GM19463 (cell line): ENCODE data around the gene STARD3.
A peak's percentile ranks its signal among the peaks of the same experiment; 100 is the strongest.

Experiments
- ATAC-seq: cut with Tn5 transposase; IDR thresholded peaks from one replicate; pipeline ENCODE4 v1.9.1; 2021; ENCODE audit warnings: mild to moderate bottlenecking, moderate library complexity; ENCODE audit not compliant: unreplicated experiment

STARD3 gene

DNA sequence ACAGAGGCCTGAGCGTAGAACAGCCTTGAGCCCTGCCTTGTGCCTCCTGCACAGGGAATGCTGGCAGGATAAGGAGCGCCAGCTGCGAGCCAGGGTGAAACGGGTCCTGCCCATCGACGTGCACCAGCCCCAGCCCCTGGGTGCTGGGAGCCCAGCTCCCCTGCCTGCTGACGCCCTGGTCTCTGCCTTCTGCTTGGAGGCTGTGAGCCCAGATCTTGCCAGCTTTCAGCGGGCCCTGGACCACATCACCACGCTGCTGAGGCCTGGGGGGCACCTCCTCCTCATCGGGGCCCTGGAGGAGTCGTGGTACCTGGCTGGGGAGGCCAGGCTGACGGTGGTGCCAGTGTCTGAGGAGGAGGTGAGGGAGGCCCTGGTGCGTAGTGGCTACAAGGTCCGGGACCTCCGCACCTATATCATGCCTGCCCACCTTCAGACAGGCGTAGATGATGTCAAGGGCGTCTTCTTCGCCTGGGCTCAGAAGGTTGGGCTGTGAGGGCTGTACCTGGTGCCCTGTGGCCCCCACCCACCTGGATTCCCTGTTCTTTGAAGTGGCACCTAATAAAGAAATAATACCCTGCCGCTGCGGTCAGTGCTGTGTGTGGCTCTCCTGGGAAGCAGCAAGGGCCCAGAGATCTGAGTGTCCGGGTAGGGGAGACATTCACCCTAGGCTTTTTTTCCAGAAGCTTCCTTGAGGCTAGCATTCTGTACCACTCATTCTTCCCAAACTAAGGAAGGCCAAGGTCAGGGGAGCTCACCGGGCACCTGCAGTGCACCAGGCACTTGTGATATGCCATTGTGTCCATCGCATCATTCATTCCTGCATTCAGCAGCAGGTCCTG is 33.2 kb downstream of the STARD3 start:
- no peak for ATAC-seq

DNA sequence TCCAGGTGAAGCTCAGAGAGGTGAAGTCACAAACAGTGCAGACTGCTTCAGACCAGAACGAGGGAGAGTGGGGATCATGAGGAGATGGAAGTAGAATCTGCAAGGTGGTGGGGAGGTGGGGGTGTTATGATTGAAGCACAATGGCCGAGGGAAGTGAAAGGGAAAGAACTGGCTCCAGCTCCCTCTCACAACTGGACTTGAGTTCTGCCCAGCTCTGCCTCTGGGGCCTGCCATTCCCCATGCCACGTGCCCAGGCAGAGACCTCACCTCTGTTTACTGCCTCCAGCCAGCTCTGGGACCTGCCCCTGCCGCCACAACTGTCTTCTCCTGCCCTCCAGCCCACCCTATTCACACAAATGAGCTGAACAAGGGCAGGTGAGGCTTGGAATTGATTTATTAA is 33.8 kb downstream of the STARD3 start:
- no peak for ATAC-seq

DNA sequence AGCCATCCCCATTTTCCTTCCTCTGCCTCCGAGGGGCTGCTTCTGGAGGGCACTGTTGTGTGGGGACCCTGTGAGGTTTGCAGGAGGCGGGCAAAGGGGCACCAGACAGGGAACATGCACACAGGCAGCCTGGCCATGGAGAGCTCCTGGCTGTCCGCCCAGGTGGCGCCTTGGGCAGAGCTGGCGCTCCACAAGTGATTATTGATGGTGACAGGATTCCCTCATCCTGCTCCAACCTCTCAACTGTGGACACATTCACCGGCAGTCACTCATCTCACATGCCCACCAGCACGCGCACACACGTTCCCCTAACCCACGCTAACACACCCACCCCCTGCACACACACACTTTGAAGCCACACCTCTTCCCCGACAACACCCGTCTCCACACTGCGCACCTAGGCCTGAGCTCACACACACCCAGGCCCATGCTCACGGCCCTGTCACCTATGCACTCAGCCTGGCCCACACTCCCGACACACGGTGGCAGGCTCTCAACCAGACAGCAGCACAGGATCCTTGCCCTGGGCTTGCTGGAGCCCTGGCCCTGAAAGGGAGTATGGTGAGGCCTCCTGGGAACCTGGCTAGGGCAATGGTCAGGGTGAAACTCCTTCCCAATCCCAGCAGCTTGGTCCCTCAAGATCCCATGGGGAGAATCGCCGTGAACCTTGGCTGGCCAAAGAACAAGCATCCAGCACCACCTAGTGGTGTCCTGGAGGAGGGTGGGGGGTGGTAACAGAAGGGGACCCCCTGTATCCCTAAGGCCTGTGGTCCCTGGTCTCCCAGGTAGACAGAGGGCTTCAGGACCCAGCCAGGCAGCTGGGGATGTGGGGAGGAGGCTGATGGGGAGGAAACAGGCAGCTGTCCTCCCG is 34.9 kb downstream of the STARD3 start:
- no peak for ATAC-seq

DNA sequence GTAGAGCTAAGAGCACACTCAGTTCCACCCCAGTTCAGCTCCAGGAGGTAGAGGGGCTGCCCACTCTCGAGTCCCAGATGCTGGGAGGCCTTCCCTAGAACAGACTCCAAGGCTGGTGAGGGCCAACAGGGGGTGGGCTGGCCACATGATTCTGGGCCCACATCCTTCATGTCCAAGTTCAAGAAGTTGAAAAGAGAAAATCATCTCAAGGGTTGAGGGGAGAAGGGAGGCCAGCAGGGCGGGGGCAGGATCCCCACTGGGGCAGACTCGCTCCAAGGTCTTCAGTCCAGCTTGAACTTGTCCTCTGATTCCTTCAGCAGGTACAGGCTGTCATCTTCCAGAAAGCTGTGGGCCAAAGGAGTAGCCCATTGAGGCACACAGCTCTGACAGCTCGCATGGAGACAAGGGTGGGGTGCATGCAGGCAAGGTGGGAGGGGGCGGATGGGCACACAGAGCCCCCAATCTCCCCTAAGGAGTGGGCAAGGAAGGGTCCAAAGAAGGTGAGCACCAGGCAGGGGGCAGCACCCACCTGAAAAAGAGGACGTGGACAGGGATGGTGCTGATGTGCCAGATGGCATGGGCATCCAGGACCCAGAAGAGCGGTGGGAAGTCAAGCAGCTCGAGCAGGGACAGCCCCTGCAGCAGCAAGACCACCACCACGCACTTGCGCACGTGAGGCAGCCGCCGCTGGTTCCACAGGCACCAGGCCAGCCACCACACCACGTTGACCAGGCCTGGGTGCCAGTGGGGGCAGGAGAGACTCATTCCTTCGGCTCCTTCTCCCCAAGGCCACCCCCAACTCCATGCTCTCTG is 35.8 kb downstream of the STARD3 start:
- ATAC-seq: no peak

DNA sequence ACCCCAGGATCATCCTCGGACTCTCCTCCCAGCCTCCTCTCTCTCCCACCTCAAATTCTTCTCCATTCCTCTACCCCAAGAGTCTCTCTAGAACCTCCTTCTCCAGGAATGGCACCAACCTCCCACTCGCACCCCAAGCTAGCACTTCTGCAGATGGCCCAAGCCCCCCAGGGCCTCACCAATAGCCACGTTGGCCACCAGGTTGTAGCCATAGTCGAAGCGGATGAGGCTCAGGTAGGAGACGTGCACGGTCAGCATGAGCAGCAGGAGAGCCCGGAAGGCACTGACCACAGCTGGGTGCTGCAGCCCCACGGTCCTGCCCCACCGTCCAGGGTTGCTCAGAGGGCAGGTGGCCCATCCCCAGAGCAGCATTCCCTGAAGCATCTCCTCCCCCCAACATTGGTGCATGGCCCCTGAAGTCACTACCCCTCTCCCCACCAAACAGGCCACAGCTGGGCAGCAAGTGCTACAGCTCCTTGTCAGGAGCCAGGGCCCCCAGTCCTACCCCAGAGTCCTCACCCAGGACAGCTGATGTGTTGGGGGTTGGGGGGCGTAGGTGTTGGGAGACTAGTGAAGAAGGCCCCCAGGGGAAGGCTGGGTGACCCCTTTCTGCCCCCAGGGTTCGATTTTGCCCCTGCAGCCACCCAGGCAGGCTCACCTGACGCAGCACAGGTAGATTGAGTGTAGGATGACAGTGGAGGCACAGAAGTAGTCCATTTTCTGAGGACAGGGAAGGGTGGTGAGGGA is 36.6 kb downstream of the STARD3 start:
- ATAC-seq: no peak

DNA sequence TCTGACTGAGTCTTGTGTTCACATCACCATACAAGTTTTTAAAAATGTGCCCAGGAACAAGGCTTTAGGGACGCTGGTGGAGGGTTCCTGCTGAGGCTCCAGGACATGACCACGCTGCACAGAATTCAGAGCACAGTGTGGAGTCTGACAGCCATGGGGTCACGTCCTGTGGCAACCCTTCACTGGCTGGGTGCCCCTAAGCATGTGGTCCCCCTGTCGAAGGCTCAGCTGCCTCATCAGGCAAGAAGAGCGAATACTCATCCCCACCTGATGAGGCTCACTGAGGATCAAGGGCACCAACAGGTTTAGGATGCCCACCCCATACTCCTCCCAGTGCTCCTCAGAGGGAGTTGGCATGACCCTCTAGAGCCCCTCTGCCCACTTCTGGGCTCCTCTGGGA is 37.2 kb downstream of the STARD3 start:
- no peak for ATAC-seq

DNA sequence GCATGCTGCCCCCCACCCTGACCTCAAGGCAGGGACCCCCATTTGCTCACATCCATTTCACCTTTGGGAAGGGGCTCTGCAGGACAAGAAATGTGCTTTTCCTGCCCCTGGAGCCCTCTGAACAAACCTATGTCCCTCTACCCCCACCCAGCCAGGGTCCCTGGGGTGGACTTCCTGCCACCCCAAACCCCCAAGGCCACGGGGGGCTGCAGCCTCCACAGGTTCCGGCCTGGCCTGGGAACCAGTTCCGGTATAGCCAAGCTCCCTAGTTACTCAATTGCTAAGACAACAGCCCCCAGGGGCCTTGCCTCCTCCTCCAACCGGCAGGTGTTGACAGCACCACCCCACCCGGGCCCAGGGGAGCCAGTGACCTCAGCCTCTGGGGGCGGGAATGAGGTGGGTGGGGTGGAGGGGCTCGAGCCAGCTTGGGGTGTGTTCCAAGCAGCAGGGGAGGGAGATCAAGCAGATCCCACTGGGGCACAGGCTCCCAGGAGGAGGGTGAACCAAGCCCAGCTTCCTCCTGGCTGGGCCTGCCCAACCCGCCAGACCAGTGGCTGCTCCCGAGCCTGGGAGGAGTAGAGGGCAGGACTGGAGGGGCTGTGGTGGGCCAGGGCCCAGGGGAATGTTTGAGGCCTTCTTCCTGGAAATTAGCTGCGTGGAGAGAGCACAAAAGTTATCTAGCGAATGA is 37.9 kb downstream of the STARD3 start:
- peak; percentile 59 for ATAC-seq

DNA sequence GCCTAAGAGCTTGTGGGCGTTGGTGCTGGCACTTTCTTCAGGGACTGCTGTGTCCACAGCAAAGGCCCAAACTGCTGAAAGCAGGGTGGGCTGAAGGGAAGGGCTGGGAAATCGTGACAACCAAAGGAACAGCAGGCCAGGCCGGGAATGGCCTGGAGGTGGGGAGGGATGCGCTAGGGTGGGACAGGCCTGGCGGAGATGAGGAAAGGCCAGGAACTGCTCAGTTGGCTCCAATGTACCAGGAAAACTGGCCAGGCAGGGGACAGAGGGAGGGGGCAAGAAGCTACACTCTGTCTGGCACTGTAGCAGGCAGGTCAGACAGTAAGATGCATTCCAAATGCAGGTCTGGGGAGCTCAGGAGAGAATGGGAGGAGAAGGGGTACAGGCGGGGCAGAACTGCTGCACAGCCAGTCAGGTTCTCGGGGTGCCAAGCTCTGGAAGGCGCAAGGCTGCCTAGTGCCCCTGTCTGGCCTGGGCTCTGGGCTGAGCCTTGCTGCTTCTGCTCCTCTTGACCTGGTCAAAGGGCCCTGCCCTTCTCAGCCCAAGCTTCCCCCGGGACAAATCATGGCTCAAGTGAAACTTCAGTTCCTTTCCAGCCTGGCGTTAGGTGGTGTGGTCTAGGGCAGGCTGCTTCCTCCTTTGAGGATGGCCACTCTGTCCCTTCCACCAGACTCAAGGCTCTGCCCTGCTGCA is 38.6 kb downstream of the STARD3 start:
- ATAC-seq: no peak

DNA sequence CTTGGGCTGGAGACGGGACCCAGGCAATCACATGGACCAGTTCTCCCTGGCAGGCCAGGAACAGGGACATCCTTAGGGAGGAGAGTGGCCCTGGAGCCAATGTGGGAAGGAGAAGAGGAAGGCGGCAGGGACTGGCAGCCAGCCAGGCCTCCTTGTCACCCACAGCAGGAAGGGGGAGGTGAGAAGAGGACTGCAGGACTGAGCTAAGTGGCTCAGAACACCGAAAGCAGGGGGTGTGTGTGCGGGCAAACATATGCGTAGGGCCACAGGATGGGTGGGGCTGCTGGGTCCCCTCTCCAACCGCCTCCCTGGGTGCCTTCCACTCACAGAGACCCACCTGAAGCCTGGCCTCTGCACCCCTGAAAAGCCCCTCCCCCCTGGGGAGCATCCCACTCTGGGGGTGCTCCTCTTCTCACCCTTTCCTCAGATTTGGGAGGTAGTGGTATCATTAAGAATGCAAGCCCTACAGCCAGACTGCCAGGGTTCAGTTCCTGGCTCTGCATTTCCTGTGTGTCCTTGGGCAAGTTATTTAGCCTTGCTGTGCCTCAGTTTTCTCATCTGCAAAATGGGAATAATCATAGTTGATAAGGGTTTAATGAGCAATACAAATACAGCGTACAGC is 39.4 kb downstream of the STARD3 start:
- peak; percentile 52 for ATAC-seq

DNA sequence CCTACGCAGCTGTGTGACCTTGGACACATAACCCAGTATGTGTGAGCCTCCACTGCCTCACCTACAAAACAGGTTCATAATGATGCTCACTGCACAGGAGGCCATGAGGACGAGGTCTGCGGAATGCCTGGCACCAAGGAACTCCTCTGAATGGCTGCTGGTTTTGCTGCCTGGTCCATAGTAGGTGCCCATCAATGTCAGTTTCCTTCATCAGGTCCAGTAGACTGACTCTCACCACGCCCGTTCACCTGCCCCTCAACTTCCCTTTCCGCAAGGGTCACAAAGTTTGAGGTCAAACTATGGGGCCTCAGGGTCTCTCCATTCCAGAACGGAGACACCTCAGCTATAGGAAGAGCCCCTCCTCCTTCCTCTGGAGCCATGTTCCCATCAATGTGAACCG is 40.1 kb downstream of the STARD3 start:
- no peak for ATAC-seq

DNA sequence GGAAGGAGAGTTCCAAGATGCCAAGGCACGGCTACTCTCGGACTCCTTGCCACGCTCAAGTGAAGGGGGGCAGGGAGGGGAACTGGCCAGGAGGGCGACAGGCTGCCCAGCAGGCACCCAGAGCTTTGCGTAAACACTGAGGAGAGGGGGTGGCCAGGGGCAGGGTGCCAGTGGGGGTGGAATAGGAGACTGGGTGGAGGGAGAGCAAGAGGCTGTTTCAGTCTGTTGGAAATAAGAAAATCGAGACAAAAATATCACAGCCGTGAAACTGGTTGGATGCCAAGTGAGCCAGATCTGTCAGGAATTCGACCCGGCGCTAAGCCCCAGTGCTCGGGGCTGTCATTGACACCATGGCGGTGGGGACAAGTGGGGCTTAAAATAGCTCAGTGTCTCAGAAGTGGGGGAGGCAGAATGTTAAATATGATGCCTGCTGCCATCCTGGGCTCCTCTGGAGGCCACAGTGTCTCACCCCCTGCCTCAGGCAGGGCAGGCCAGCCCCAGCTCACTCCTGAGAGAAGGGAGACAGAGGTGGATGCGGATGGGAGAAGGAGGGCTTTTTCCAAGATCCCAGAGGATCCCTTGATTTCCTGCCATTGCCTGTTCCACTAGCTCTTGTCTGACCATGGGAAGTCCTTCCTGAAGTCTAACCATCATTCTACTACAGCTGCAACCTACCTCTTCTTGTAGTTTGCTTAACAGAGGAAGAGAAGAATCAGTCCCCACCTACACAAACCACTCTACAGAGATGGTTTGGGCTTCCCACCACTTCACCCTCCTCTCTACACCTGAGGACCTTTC is 40.8 kb downstream of the STARD3 start:
- no peak for ATAC-seq

DNA sequence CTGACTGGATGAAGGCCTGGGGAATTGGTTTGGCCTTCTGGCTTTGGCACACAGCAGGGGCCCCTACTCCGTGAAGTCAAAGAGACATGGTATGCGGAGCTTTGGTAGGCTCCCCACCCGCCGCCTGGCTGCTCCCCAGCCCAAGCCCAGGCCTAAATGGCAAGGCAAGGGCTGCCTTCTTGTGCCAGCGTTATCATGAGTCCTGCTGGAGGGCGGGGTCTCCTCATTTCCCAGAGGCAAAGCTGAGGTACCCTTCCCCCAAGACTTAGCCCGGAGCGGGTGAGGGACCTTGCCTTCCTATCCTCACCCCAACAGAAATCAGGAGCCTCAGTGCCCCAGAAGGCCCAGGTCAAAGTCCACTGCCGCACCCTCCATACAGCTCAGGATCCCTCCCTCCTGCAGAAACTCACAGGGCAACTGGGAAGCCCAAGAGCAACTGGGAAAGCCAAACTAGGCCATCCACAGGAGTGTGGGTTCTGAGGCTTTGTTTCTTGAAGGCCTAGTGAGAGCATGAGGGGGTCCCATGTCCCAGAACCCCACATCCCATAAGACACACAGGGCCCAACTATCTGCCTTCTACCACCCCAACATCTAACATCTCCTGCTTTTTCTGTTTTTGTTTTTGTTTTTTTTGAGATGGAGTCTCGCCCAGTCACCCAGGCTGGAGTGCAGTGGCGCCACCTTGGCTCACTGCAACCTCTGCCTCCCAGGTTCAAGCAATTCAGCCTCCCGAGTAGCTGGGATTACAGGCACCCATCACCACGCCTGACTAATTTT is 41.6 kb downstream of the STARD3 start:
- no peak for ATAC-seq

DNA sequence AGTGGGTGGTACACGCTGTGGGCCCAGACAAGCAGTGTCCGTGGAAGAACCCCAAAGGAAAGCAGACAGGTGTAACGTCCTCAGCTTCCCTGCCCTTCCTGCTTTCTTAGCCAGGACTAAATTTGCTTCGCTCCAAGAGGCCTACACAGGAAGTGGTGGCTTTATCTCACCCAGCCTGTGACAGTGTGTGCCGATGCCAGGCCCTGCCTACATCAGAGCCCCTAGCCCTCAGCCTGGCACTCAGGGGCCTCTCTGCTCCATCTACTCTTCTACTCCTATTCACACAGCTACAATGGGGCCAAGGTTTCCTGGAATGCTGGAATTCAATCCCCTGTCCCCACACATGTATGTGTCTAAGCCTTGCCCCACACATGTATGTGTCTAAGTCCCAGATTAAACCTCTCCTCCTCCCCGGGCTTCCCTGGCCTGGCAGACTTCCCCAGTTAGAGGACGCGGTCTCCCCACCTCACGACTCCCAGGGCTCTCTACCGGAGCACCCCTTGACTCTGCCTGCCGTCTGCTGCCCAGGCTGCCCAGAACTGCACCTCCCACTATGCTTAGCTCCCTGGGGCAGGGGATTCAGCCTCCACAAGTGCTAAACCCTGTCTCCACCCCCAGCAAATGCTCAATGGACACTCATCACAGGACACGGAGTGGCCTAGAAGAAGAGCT is 42.7 kb downstream of the STARD3 start:
- ATAC-seq: no peak

DNA sequence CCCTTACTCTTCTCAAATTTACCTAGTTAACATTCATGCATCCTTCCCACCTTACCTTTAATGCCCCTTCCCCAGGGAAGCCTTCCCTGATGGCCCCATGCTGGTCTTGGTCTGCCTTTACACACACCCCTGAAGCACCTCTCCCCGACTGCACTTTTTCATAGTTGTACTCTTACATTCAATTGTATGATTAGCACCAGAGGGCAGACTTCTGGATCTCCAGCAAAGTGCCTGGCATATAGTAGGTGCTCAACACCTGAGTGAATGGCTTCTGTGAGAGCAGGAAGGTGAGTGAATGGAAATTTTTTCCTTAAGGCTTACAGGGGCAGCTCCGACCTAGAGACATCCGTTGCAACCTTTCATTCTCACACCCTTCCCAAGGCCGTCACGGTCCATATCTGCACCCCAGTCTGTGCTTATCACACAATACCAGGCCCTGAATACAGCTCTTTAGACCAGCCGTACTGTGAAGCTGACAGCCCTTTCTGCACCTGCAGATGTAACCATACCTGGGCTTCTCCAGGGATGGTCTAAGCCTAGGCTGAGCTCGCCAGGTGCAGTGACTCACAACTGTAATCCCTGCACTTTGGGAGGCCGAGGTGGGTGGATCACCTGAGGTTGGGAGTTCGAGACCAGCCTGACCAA is 46.5 kb downstream of the STARD3 start:
- ATAC-seq: no peak

DNA sequence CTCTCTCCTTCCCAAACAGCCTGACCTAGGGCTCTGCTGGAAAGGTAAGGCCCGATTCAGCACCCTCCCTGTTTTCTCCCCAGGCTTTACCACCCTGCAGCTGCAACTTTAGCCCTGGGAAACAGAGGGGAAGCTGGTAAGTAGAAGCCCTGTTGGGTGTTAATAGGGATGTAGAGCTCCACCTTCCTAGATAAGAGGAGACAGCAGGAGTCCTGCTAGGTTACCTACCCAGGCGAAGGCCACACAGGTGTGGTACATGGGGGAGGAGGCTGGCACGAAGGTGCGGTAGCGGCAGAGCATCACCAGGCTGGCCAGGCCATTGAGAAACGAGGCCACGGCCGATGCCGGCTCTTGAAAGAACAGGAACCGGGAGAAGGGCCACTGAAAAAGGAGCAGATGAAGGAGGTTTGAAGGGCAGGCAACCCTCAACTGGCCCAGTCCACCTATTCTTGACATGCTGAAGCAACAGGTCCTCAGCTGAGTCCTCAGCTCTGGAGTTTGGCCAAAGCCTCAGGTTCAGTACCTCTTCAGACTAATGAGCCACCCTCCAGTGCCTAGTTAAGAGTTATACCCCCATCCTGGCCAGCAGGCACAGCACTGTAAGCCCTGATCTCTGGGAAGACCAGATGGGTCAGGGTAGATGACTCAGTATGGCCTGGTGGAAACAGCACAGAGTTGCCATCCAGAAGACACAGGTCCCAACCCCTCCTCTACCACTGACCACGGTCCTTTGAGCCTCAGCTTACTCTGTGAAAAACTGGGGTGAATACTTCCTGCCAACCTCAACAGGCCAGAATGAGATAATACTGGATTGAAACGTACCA is 47.6 kb downstream of the STARD3 start:
- ATAC-seq: no peak
